Neural progenitor cell (in vitro differentiated cells): ENCODE measurements around the gene TUBA4B. TPM values are rescaled to one million over a fixed set of nuclear protein-coding genes. Genes with fewer than 3 reads are reported as not detected.

Experiments
- DNase-seq: peaks from one replicate; pipeline ENCODE4 v3.0.0-alpha.2; 2016; ENCODE audit warnings: low spot score
- H2AFZ ChIP-seq: fragments of 200-600 bp; sonication (generic); replicated peaks from 2 replicates; pipeline ENCODE4 v1.6.1; 2016; ENCODE audit warnings: antibody characterized with exemption
- H3F3A ChIP-seq: fragments of 200-600 bp; sonication (generic); 2 replicates; pipeline ENCODE4 v1.6.1; 2016; ENCODE audit warnings: antibody characterized with exemption, low read depth
- H3K27ac ChIP-seq: fragments of 200-600 bp; sonication (generic); 2 replicates; pipeline ENCODE4 v1.5.1; 2016; ENCODE audit warnings: mild to moderate bottlenecking
- H3K27me3 ChIP-seq: fragments of 200-600 bp; sonication (generic); 2 replicates; pipeline ENCODE4 v1.6.1; 2016; ENCODE audit warnings: mild to moderate bottlenecking, moderate library complexity
- H3K36me3 ChIP-seq: fragments of 200-600 bp; sonication (generic); 2 replicates; pipeline ENCODE4 v1.5.1; 2016
- H3K4me1 ChIP-seq: fragments of 200-600 bp; sonication (generic); 2 replicates; pipeline ENCODE4 v1.6.1; 2016; ENCODE audit warnings: mixed run types
- H3K4me2 ChIP-seq: fragments of 200-600 bp; sonication (generic); 2 replicates; pipeline ENCODE4 v1.6.1; 2016
- H3K4me3 ChIP-seq: fragments of 200-600 bp; sonication (generic); 2 replicates; pipeline ENCODE4 v1.5.1; 2016
- H3K79me2 ChIP-seq: fragments of 200-600 bp; sonication (generic); 2 replicates; pipeline ENCODE4 v1.6.1; 2016; ENCODE audit warnings: low read depth
- H3K9ac ChIP-seq: fragments of 200-600 bp; sonication (generic); 2 replicates; pipeline ENCODE4 v1.6.1; 2016
- H3K9me3 ChIP-seq: fragments of 200-600 bp; sonication (generic); 2 replicates; pipeline ENCODE4 v1.5.1; 2016; ENCODE audit warnings: low read depth
- H4K20me1 ChIP-seq: fragments of 200-600 bp; sonication (generic); 2 replicates; pipeline ENCODE4 v1.6.1; 2016; ENCODE audit warnings: low read depth
- H3K27ac Mint-ChIP-seq: 3 replicates; pipeline ENCODE4 v1.8.0; 2021; ENCODE audit warnings: mixed read lengths
- H3K27me3 Mint-ChIP-seq: 2 replicates; pipeline ENCODE4 v1.8.0; 2022; ENCODE audit warnings: low read depth, mild to moderate bottlenecking, inconsistent platforms, moderate library complexity, mixed read lengths; ENCODE audit not compliant: insufficient read depth
- H3K36me3 Mint-ChIP-seq: 3 replicates; pipeline ENCODE4 v1.8.0; 2021; ENCODE audit warnings: mixed read lengths
- H3K4me1 Mint-ChIP-seq: 3 replicates; pipeline ENCODE4 v1.8.0; 2021; ENCODE audit warnings: mixed read lengths
- H3K4me3 Mint-ChIP-seq: 3 replicates; pipeline ENCODE4 v1.8.0; 2021; ENCODE audit warnings: mild to moderate bottlenecking, moderate library complexity, mixed read lengths
- H3K9me3 Mint-ChIP-seq: 3 replicates; pipeline ENCODE4 v1.8.0; 2020; ENCODE audit warnings: mixed read lengths
- EZH2 ChIP-seq: fragments of 200-600 bp; sonication (generic); IDR thresholded peaks from 2 replicates; pipeline ENCODE4 v1.6.1; 2017; ENCODE audit warnings: antibody characterized with exemption, mild to moderate bottlenecking, moderate library complexity
- EZH2phosphoT487 ChIP-seq: fragments of 200-600 bp; sonication (generic); IDR thresholded peaks from 2 replicates; pipeline ENCODE4 v1.6.1; 2017; ENCODE audit warnings: antibody characterized with exemption
- total RNA-seq: library from RNA; depleted of rRNA; stranded (reverse); fragments of >200 nt; gene quantifications from 2 replicates; pipeline ENCODE4 v1.2.3, GENCODE V29; 2015; ENCODE audit warnings: low replicate concordance
- TF ChIP-seq, protein P1 (sequence below): fragments of 200-600 bp; sonication (generic); IDR thresholded peaks from 2 replicates; pipeline ENCODE4 v1.5.1; 2017; ENCODE audit warnings: antibody characterized with exemption, mild to moderate bottlenecking

The TUBA4B gene
- total RNA-seq, 1 donor from 2014 or later = not detected

DNA sequence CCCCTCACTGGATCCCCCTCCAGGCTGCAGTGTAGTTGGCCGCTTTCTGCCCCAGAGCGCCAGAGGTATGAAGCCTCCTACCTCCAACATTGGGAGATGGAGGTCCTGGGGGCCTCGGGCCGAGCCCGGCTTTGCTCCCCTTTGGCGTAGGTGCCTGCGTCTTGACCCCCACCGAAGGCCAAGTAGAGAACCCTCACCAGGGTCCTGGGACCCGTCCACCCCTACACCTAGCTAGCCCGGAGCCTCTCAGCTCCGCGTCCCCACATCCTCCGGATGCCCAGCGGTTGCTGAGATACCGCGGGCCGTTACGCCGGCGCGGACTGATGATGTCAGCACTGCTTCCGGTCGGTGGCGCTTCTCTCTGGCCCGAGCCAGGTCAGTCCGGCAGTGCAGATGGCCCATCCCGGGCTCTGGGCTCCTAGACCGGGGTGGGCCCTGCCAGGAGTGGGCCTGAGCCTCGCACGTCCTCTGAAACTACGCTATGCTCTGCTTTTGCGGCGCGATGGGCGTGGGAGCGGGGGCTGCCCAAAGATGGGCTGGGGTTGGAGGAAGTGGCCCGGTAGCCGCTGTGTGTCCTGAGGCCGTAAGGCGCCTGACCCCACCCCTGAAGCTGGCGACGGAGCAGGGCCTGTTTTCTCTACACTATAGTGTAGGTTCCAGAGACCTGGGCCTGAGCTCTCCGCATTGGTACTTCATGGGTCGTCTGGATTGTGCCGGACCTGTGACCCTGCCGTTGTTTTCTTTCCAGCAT is 7.7 kb upstream of the TUBA4B start, which contains the start of the genes GLB1L and STK16:
Gene GLB1L (minus strand): TSS at position 297 of the 751 bp plus-strand sequence. CDS start 1,871 bp downstream, outside the sequence.
Gene STK16 (plus strand): TSS at position 332 of the 751 bp plus-strand sequence. CDS start 521 bp downstream, outside the sequence.
- H3F3A ChIP-seq = peaks cover 12% of the 10 kb centered on the region
- Mint-ChIP-seq H3K27me3 (peaks cover 2% of the 10 kb centered on the region), H3K9me3 (no peaks in the 10 kb centered on the region), H3K4me1 (peaks cover 15% of the 10 kb centered on the region), H3K36me3 (peaks cover 2% of the 10 kb centered on the region), H3K4me3 (peak within 1 kb of the TSS; percentile 96), H3K27ac (peak within 1 kb of the TSS; percentile 91)
- no peaks in the 10 kb centered on the region for H3K36me3 ChIP-seq
- peak; percentile 97 for DNase-seq
- no peaks in the 10 kb centered on the region for H3K27me3 ChIP-seq
- no peaks in the 10 kb centered on the region for H4K20me1 ChIP-seq
- peak within 1 kb of the TSS; percentile 95 for H3K4me2 ChIP-seq
- no peaks in the 10 kb centered on the region for H3K4me1 ChIP-seq
- peak within 1 kb of the TSS; percentile 87 for H2AFZ ChIP-seq
- H3K9me3 ChIP-seq = no peaks in the 10 kb centered on the region
- H3K79me2 ChIP-seq = peaks cover 11% of the 10 kb centered on the region
- TF ChIP-seq, protein P1, sequence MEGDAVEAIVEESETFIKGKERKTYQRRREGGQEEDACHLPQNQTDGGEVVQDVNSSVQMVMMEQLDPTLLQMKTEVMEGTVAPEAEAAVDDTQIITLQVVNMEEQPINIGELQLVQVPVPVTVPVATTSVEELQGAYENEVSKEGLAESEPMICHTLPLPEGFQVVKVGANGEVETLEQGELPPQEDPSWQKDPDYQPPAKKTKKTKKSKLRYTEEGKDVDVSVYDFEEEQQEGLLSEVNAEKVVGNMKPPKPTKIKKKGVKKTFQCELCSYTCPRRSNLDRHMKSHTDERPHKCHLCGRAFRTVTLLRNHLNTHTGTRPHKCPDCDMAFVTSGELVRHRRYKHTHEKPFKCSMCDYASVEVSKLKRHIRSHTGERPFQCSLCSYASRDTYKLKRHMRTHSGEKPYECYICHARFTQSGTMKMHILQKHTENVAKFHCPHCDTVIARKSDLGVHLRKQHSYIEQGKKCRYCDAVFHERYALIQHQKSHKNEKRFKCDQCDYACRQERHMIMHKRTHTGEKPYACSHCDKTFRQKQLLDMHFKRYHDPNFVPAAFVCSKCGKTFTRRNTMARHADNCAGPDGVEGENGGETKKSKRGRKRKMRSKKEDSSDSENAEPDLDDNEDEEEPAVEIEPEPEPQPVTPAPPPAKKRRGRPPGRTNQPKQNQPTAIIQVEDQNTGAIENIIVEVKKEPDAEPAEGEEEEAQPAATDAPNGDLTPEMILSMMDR = peak; percentile 4
- TF ChIP-seq EZH2phosphoT487 (no peak), EZH2 (no peak)
- peak within 1 kb of the TSS; percentile 93 for H3K27ac ChIP-seq
- peak within 1 kb of the TSS; percentile 100 for H3K9ac ChIP-seq
- peak within 1 kb of the TSS; percentile 80 for H3K4me3 ChIP-seq

DNA sequence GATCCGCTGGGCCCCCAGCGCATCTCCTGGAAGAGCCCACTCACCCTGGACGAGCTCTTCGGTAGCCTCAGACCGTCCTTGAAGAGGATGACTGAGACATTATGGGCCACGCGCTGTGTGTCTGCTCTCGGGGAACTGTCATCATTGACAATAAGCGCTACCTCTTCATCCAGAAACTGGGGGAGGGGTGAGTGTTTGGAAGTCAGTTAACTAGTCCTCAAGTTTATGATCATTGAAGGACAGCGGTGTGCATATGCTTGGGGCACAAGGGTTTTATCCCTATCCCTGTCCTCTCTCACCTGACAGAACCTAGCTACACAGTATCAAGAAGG is 7.2 kb upstream of the TUBA4B start:
- H3K4me1 ChIP-seq = no peaks in the 10 kb centered on the region
- peak overlapping the region; percentile 91 for H3K27ac Mint-ChIP-seq
- H3K4me3 Mint-ChIP-seq = peak overlapping the region; percentile 96
- peaks cover under 1% of the 10 kb centered on the region for H3K27me3 ChIP-seq
- H3K36me3 ChIP-seq = no peaks in the 10 kb centered on the region
- peak overlapping the region; percentile 93 for H3K27ac ChIP-seq
- no peaks in the 10 kb centered on the region for H4K20me1 ChIP-seq
- peaks cover 15% of the 10 kb centered on the region for H3K4me1 Mint-ChIP-seq
- no peaks in the 10 kb centered on the region for H3K9me3 Mint-ChIP-seq
- peaks cover 2% of the 10 kb centered on the region for H3K36me3 Mint-ChIP-seq
- no peaks in the 10 kb centered on the region for H3K9me3 ChIP-seq
- H3K4me3 ChIP-seq = peak overlapping the region; percentile 80
- peak overlapping the region; percentile 87 for H2AFZ ChIP-seq
- H3F3A ChIP-seq = peaks cover 12% of the 10 kb centered on the region
- H3K27me3 Mint-ChIP-seq = peaks cover 4% of the 10 kb centered on the region
- TF ChIP-seq EZH2phosphoT487 (no peak), EZH2 (no peak)
- TF ChIP-seq, protein P1 = no peak
- H3K4me2 ChIP-seq = peak overlapping the region; percentile 95
- peaks cover 11% of the 10 kb centered on the region for H3K79me2 ChIP-seq
- H3K9ac ChIP-seq = peak overlapping the region; percentile 100
- no peak for DNase-seq

DNA sequence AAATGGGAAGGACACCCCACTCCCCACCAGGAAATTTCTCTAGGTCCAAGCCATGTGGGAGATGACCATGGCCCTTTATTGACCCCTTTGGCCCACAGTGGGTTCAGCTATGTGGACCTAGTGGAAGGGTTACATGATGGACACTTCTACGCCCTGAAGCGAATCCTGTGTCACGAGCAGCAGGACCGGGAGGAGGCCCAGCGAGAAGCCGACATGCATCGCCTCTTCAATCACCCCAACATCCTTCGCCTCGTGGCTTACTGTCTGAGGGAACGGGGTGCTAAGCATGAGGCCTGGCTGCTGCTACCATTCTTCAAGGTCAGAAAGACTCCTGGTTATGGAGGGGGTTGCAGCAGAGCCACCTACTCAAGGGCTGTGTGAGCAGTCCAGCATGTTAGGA is 6.5 kb upstream of the TUBA4B start:
- Histone ChIP-seq H3K4me2 (peak overlapping the region; percentile 95), H3K36me3 (no peaks in the 10 kb centered on the region), H3K4me3 (no peak overlapping the region), H3F3A (peaks cover 12% of the 10 kb centered on the region), H3K27ac (no peak overlapping the region), H4K20me1 (no peaks in the 10 kb centered on the region), H3K9me3 (no peaks in the 10 kb centered on the region), H3K9ac (no peak overlapping the region), H3K27me3 (peaks cover 7% of the 10 kb centered on the region), H3K4me1 (no peaks in the 10 kb centered on the region), H2AFZ (no peak overlapping the region), H3K79me2 (peaks cover 11% of the 10 kb centered on the region)
- no peak for DNase-seq
- no peak overlapping the region for H3K27ac Mint-ChIP-seq
- TF ChIP-seq EZH2 = no peak
- no peak for TF ChIP-seq EZH2phosphoT487
- TF ChIP-seq, protein P1 = no peak
- H3K36me3 Mint-ChIP-seq = peaks cover 2% of the 10 kb centered on the region
- H3K27me3 Mint-ChIP-seq = peaks cover 11% of the 10 kb centered on the region
- peaks cover 15% of the 10 kb centered on the region for H3K4me1 Mint-ChIP-seq
- peak overlapping the region; percentile 96 for H3K4me3 Mint-ChIP-seq
- H3K9me3 Mint-ChIP-seq = no peaks in the 10 kb centered on the region
